HepG2 (cell line): Measurements from ENCODE around the gene THOC5. TPM values are rescaled to one million over a fixed set of nuclear protein-coding genes. Genes with fewer than 3 reads are reported as not detected.

Experiments used
- ETV5 ChIP-seq: IDR thresholded peaks from 2 replicates; pipeline ENCODE4 v1.6.1; 2018; ENCODE audit warnings: missing biosample characterization, missing genetic modification reagents, inconsistent platforms, borderline replicate concordance
- FOXP4 ChIP-seq: sonication (generic); formaldehyde crosslinking; IDR thresholded peaks from 2 replicates; pipeline ENCODE4 v1.4.0; 2020; ENCODE audit warnings: missing genetic modification reagents
- MNT ChIP-seq: fragments of 450-650 bp; IDR thresholded peaks from 2 replicates; pipeline ENCODE4 v1.6.1; 2016
- NCOA1 ChIP-seq: sonication (generic); formaldehyde crosslinking; IDR thresholded peaks from 2 replicates; pipeline ENCODE4 v1.9.0; 2021; ENCODE audit warnings: missing genetic modification reagents
- PRDM4 ChIP-seq: sonication (generic); formaldehyde crosslinking; IDR thresholded peaks from 2 replicates; pipeline ENCODE4 v1.9.0; 2021; ENCODE audit warnings: missing genetic modification reagents, borderline replicate concordance
- SIN3A ChIP-seq: IDR thresholded peaks from 2 replicates; pipeline ENCODE4 v1.6.1; 2011; ENCODE audit warnings: low read depth, mild to moderate bottlenecking, control low read depth, low read length, borderline replicate concordance
- TBL1XR1 ChIP-seq: fragments of 150-350 bp; IDR thresholded peaks from 2 replicates; pipeline ENCODE4 v1.6.1; 2014; ENCODE audit warnings: borderline replicate concordance, low read length; ENCODE audit not compliant: partially characterized antibody
- TFDP1 ChIP-seq: IDR thresholded peaks from 2 replicates; pipeline ENCODE4 v1.6.1; 2016; ENCODE audit warnings: missing compliant biosample characterization, missing genetic modification reagents, borderline replicate concordance
- U2AF1 ChIP-seq: fragments of 200-400 bp; formaldehyde crosslinking; optimal IDR thresholded peaks from 2 replicates; pipeline ENCODE3; 2017; ENCODE audit warnings: mild to moderate bottlenecking, low read depth, low read length
- ZFAT ChIP-seq: sonication (generic); formaldehyde crosslinking; conservative IDR thresholded peaks from 2 replicates; pipeline ENCODE4 v1.8.1; 2023; ENCODE audit warnings: missing genetic modification reagents, inconsistent platforms
- ZMYM3 ChIP-seq: sonication (generic); formaldehyde crosslinking; IDR thresholded peaks from 2 replicates; pipeline ENCODE4 v1.5.1; 2020; ENCODE audit warnings: mild to moderate bottlenecking, missing genetic modification reagents
- ZNF253 ChIP-seq: sonication (generic); formaldehyde crosslinking; IDR thresholded peaks from 2 replicates; pipeline ENCODE4 v1.8.0; 2022; ENCODE audit warnings: mild to moderate bottlenecking, missing genetic modification reagents, borderline replicate concordance
- ZNF460 ChIP-seq: sonication (generic); formaldehyde crosslinking; IDR thresholded peaks from 2 replicates; pipeline ENCODE4 v1.5.1; 2020; ENCODE audit warnings: missing genetic modification reagents, mild to moderate bottlenecking, borderline replicate concordance
- ZNF615 ChIP-seq: sonication (generic); formaldehyde crosslinking; IDR thresholded peaks from 2 replicates; pipeline ENCODE4 v1.5.0; 2020; ENCODE audit warnings: mild to moderate bottlenecking, missing genetic modification reagents, borderline replicate concordance
- ZNF616 ChIP-seq: sonication (generic); formaldehyde crosslinking; IDR thresholded peaks from 2 replicates; pipeline ENCODE4 v1.5.0; 2020; ENCODE audit warnings: low read depth, mild to moderate bottlenecking, missing genetic modification reagents
- ZSCAN21 ChIP-seq: sonication (generic); formaldehyde crosslinking; IDR thresholded peaks from 2 replicates; pipeline ENCODE4 v1.8.0; 2022; ENCODE audit warnings: mild to moderate bottlenecking, missing genetic modification reagents, moderate library complexity, borderline replicate concordance
- ZSCAN25 ChIP-seq: sonication (generic); formaldehyde crosslinking; IDR thresholded peaks from 2 replicates; pipeline ENCODE4 v1.8.0; 2022; ENCODE audit warnings: mild to moderate bottlenecking, missing genetic modification reagents
- ZUFSP ChIP-seq: sonication (generic); formaldehyde crosslinking; IDR thresholded peaks from 2 replicates; pipeline ENCODE4 v1.9.0; 2021; ENCODE audit warnings: missing genetic modification reagents, mild to moderate bottlenecking, borderline replicate concordance
- polyA plus RNA-seq, 8 experiments: library from polyadenylated mRNA; depleted of rRNA in 3 of 8; stranded (reverse) in 7 of 8; unstranded in 1 of 8; fragments of >200 nt; fragmentation: Illumina TruSeq in 4 of 8; extraction: Trizol in 4 of 8; gene quantifications; 2 replicates each; pipeline versions ENCODE4 v1.2.1 to v1.2.3, GENCODE V29; 2011 to 2016; ENCODE audit warnings: low read depth in 4 of 8, missing spikeins in 1 of 8, mixed read lengths in 1 of 8; ENCODE audit not compliant: insufficient read depth in 1 of 8
- total RNA-seq, 5 experiments: library from RNA; depleted of rRNA; stranded (reverse); fragments of >200 nt; fragmentation: Illumina TruSeq; extraction: Trizol; gene quantifications; 2 replicates each; pipeline ENCODE4 v1.2.3, GENCODE V29; 2016; ENCODE audit warnings: low read depth in 1 of 5

THOC5 gene
- total and polyA plus RNA-seq, 2 of the 13 experiments (the other 11 are each of a cell fraction or from before 2014, with no cell fraction given) = 45.8 to 46.7 TPM

- TF ChIP-seq MNT (peak; percentile 97), ZNF615 (CRISPR knock-in tag) (no peak), NCOA1 (no peak), TFDP1 (CRISPR knock-in tag) (peak; percentile 79; the same call in 1 of the 2 replicates), ZSCAN25 (CRISPR knock-in tag) (peak; percentile 47; the same call in 1 of the 2 replicates), FOXP4 (CRISPR knock-in tag) (peak; percentile 71), ZNF616 (CRISPR knock-in tag) (0 out of 2 replicates have a peak, but pooled peaks have one; percentile 34), ZNF253 (CRISPR knock-in tag) (no peak), ZMYM3 (CRISPR knock-in tag) (peak; percentile 26; the same call in 1 of the 2 replicates), ZNF460 (CRISPR knock-in tag) (no peak; the same call in 1 of the 2 replicates), ZUFSP (CRISPR knock-in tag) (no peak), SIN3A (peak; percentile 92), TBL1XR1 (no peak), PRDM4 (CRISPR knock-in tag) (no peak), ETV5 (CRISPR knock-in tag) (peak; percentile 99), ZSCAN21 (peak; percentile 52; the same call in 1 of the 2 replicates), ZFAT (CRISPR knock-in tag) (no peak), U2AF1 (no peak)
Observed at GRCh38 chr22:29553351-29554224, at the start of gene THOC5 (continued).
